ENCODE measurements around the gene CARD8.
"Not testable (repeated sequence)": the region's sequence is repeated elsewhere in the genome, so short reads cannot be mapped to it uniquely, and the experiment has no call there.

The CARD8 gene

GRCh38 chr19:48271531-48272151 is 15.9 kb upstream of the CARD8 start:
- ChIA-PET CTCF (interaction anchor here (1.0 to 1.6 kb wide), 5 partner anchors 10 to 19 kb away, joined by 3 to 9 read pairs (median 4); no protein-coding TSS in a partner anchor), POLR2A (ENCODE audit: low non-redundant PET) (no interaction called here)
- DNase-seq (ENCODE audit: low spot score), result peak; percentile 23
- peak overlapping the region; percentile 69 for H3K27ac ChIP-seq
- no peak for TF ChIP-seq CTCF (conservative IDR thresholded peaks at IDR 0.05; ENCODE audit: low read depth)

GRCh38 chr19:48269617-48270026 is 13.9 kb upstream of the CARD8 start:
- DNase-seq (ENCODE audit: low spot score); POLR2A ChIA-PET (ENCODE audit: low non-redundant PET); H3K27ac ChIP-seq: not testable (repeated sequence)
- CTCF ChIA-PET, result interaction anchor here (1.0 to 1.1 kb wide), 2 partner anchors 10 to 21 kb away, joined by 4 read pairs; no protein-coding TSS in a partner anchor

GRCh38 chr19:48265326-48265725 is 9.6 kb upstream of the CARD8 start:
- H3K27ac ChIP-seq; POLR2A ChIA-PET (ENCODE audit: low non-redundant PET); DNase-seq (ENCODE audit: low spot score): not testable (repeated sequence)
- CTCF ChIA-PET, result interaction anchor here (0.6 to 0.7 kb wide), 2 partner anchors 107 to 232 kb away, joined by 4 to 5 read pairs; no protein-coding TSS in a partner anchor

GRCh38 chr19:48260359-48260714 is 4.6 kb upstream of the CARD8 start:
- POLR2A ChIA-PET (ENCODE audit: low non-redundant PET); H3K27ac ChIP-seq; DNase-seq (ENCODE audit: low spot score): not testable (repeated sequence)
- TF ChIP-seq CTCF (conservative IDR thresholded peaks at IDR 0.05; ENCODE audit: low read depth), result peak; percentile 30; the same call in 1 of the 2 replicates
- CTCF ChIA-PET, result interaction anchor here (0.6 to 1.4 kb wide), 10 partner anchors 9 to 297 kb away, joined by 3 to 6 read pairs (median 3); partner anchors contain the start of gene ZNF114

GRCh38 chr19:48258992-48259391 is 3.3 kb upstream of the CARD8 start:
- H3K27ac ChIP-seq; CTCF ChIA-PET; DNase-seq (ENCODE audit: low spot score); POLR2A ChIA-PET (ENCODE audit: low non-redundant PET): not testable (repeated sequence)

- ChIA-PET CTCF (interaction anchor here (1.5 kb wide), 1 partner anchor 13 kb away, joined by 3 read pairs; no protein-coding TSS in a partner anchor), POLR2A (ENCODE audit: low non-redundant PET) (no interaction called here)
- DNase-seq (ENCODE audit: low spot score), result no peak
- no peak overlapping the region for H3K27ac ChIP-seq
- no peak for TF ChIP-seq CTCF (conservative IDR thresholded peaks at IDR 0.05; ENCODE audit: low read depth)
These were observed 2.6 kb upstream of the CARD8 start for GRCh38 chr19:48258350-48258749.

- no peak overlapping the region for H3K27ac ChIP-seq
- no peak for TF ChIP-seq CTCF (conservative IDR thresholded peaks at IDR 0.05; ENCODE audit: low read depth)
- ChIA-PET POLR2A (ENCODE audit: low non-redundant PET) (no interaction called here), CTCF (no interaction called here)
- DNase-seq (ENCODE audit: low spot score), result no peak
These were observed 1.2 kb downstream of the CARD8 start for GRCh38 chr19:48254529-48254970.

- no peak overlapping the region for H3K27ac ChIP-seq
- DNase-seq (ENCODE audit: low spot score), result no peak
- no peak for TF ChIP-seq CTCF (conservative IDR thresholded peaks at IDR 0.05; ENCODE audit: low read depth)
- CTCF ChIA-PET, result no interaction called here
- POLR2A ChIA-PET (ENCODE audit: low non-redundant PET), result no interaction called here
These were observed 1.7 kb downstream of the CARD8 start for GRCh38 chr19:48253999-48254398.

Data from RWPE1 (cell line).